GM18861 (cell line): Measurements from ENCODE around the gene BSX.
A peak's percentile ranks its signal among the peaks of the same experiment; 100 is the strongest.

Source experiments
- ATAC-seq: cut with Tn5 transposase; IDR thresholded peaks from one replicate; pipeline ENCODE4 v1.9.1; 2021; ENCODE audit not compliant: unreplicated experiment

Gene BSX

GRCh38 chr11:122981388-122982264 lies at the start of gene BSX:
TSS of gene BSX (minus strand) at chr11:122981834. CDS start at chr11:122981671, 163 bp downstream.
- ATAC-seq, result no peak

GRCh38 chr11:123030517-123030916 lies 48.9 kb upstream of the BSX start:
- ATAC-seq, result no peak

GRCh38 chr11:123020968-123021367 lies 39.3 kb upstream of the BSX start:
- ATAC-seq, result peak; percentile 68

- ATAC-seq, result no peak
These were observed 37.1 kb upstream of the BSX start for GRCh38 chr11:123018702-123019101.

GRCh38 chr11:123011510-123011909 lies 29.9 kb upstream of the BSX start:
- ATAC-seq, result no peak

GRCh38 chr11:123006860-123007542 lies 25.4 kb upstream of the BSX start:
- ATAC-seq, result no peak

GRCh38 chr11:123000721-123001120 lies 19.1 kb upstream of the BSX start:
- ATAC-seq, result no peak

GRCh38 chr11:122998727-122999366 lies 17.2 kb upstream of the BSX start:
- ATAC-seq, result no peak

- no peak for ATAC-seq
These were observed 13.9 kb upstream of the BSX start for GRCh38 chr11:122995526-122995925.

GRCh38 chr11:122984186-122985011 lies 2.8 kb upstream of the BSX start:
- no peak for ATAC-seq

- ATAC-seq, result no peak
These were observed 2.0 kb upstream of the BSX start for GRCh38 chr11:122983438-122984185.

- no peak for ATAC-seq
These were observed 1.6 kb downstream of the BSX start for GRCh38 chr11:122979815-122980595.

GRCh38 chr11:122979103-122979814 lies 2.4 kb downstream of the BSX start:
- ATAC-seq, result no peak

- ATAC-seq, result no peak
These were observed 3.4 kb downstream of the BSX start for GRCh38 chr11:122978299-122978620.

- no peak for ATAC-seq
These were observed 4.0 kb downstream of the BSX start for GRCh38 chr11:122977470-122978298.

- ATAC-seq, result no peak
These were observed 4.7 kb downstream of the BSX start for GRCh38 chr11:122976734-122977469.

- ATAC-seq, result no peak
These were observed 5.4 kb downstream of the BSX start for GRCh38 chr11:122976061-122976733.
